HepG2 (cell line): ENCODE data around the gene INO80B. TPM values are rescaled to one million over a fixed set of nuclear protein-coding genes. Genes with fewer than 3 reads are reported as not detected.
A peak's percentile ranks its signal among the peaks of the same experiment; 100 is the strongest.

Experiments used
- DMAP1 ChIP-seq: IDR thresholded peaks from 2 replicates; pipeline ENCODE4 v1.6.1; 2016
- E2F2 ChIP-seq: sonication (generic); formaldehyde crosslinking; IDR thresholded peaks from 2 replicates; pipeline ENCODE4 v1.4.0; 2020; ENCODE audit warnings: missing genetic modification reagents, borderline replicate concordance
- FOSL1 ChIP-seq: sonication (generic); formaldehyde crosslinking; IDR thresholded peaks from 2 replicates; pipeline ENCODE4 v1.9.0; 2021; ENCODE audit warnings: missing genetic modification reagents, borderline replicate concordance
- HIVEP1 ChIP-seq: sonication (generic); formaldehyde crosslinking; IDR thresholded peaks from 2 replicates; pipeline ENCODE4 v1.4.0; 2020; ENCODE audit warnings: mild to moderate bottlenecking, missing genetic modification reagents
- HNRNPH1 ChIP-seq: fragments of 200-400 bp; formaldehyde crosslinking; optimal IDR thresholded peaks from 2 replicates; pipeline ENCODE3; 2017; ENCODE audit warnings: mild to moderate bottlenecking, low read depth, low read length
- MED13 ChIP-seq: sonication (generic); formaldehyde crosslinking; IDR thresholded peaks from 2 replicates; pipeline ENCODE4 v1.5.0; 2020; ENCODE audit warnings: missing genetic modification reagents
- NFKB2 ChIP-seq: sonication (generic); formaldehyde crosslinking; IDR thresholded peaks from 2 replicates; pipeline ENCODE4 v1.4.0; 2020; ENCODE audit warnings: missing genetic modification reagents, borderline replicate concordance
- PREB ChIP-seq: sonication (generic); formaldehyde crosslinking; IDR thresholded peaks from 2 replicates; pipeline ENCODE4 v1.4.0; 2020; ENCODE audit warnings: missing genetic modification reagents
- REXO4 ChIP-seq: sonication (generic); formaldehyde crosslinking; IDR thresholded peaks from 2 replicates; pipeline ENCODE4 v1.8.0; 2022; ENCODE audit warnings: missing genetic modification reagents, mild to moderate bottlenecking, borderline replicate concordance
- TRAFD1 ChIP-seq: sonication (generic); formaldehyde crosslinking; IDR thresholded peaks from 2 replicates; pipeline ENCODE4 v1.5.1; 2020; ENCODE audit warnings: missing genetic modification reagents, mild to moderate bottlenecking, borderline replicate concordance
- ZNF280D ChIP-seq: sonication (generic); formaldehyde crosslinking; IDR thresholded peaks from 2 replicates; pipeline ENCODE4 v1.5.1; 2020; ENCODE audit warnings: mild to moderate bottlenecking, missing genetic modification reagents
- ZNF362 ChIP-seq: sonication (generic); formaldehyde crosslinking; IDR thresholded peaks from 2 replicates; pipeline ENCODE4 v1.4.0; 2020; ENCODE audit warnings: missing genetic modification reagents, mild to moderate bottlenecking, borderline replicate concordance
- ZNF569 ChIP-seq: sonication (generic); formaldehyde crosslinking; IDR thresholded peaks from 2 replicates; pipeline ENCODE4 v1.5.0; 2020; ENCODE audit warnings: mild to moderate bottlenecking, missing genetic modification reagents, moderate library complexity, borderline replicate concordance
- ZNF598 ChIP-seq: sonication (generic); formaldehyde crosslinking; IDR thresholded peaks from 2 replicates; pipeline ENCODE4 v1.5.1; 2020; ENCODE audit warnings: mild to moderate bottlenecking, missing genetic modification reagents, borderline replicate concordance
- ZNF639 ChIP-seq: conservative IDR thresholded peaks from 2 replicates; pipeline ENCODE4 v1.6.1; 2018; ENCODE audit warnings: missing genetic modification reagents
- ZNF709 ChIP-seq: sonication (generic); formaldehyde crosslinking; IDR thresholded peaks from 2 replicates; pipeline ENCODE4 v1.5.0; 2020; ENCODE audit warnings: mild to moderate bottlenecking, missing genetic modification reagents
- ZNF773 ChIP-seq: sonication (generic); formaldehyde crosslinking; IDR thresholded peaks from 2 replicates; pipeline ENCODE4 v1.4.0; 2020; ENCODE audit warnings: missing genetic modification reagents, borderline replicate concordance
- ZNF883 ChIP-seq: sonication (generic); formaldehyde crosslinking; IDR thresholded peaks from 2 replicates; pipeline ENCODE4 v1.5.1; 2020; ENCODE audit warnings: mild to moderate bottlenecking, missing genetic modification reagents; ENCODE audit errors: not compliant biosample characterization
- polyA plus RNA-seq, 8 experiments: library from polyadenylated mRNA; depleted of rRNA in 3 of 8; stranded (reverse) in 7 of 8; unstranded in 1 of 8; fragments of >200 nt; fragmentation: Illumina TruSeq in 4 of 8; extraction: Trizol in 4 of 8; gene quantifications; 2 replicates each; pipeline versions ENCODE4 v1.2.1 to v1.2.3, GENCODE V29; 2011 to 2016; ENCODE audit warnings: low read depth in 4 of 8, missing spikeins in 1 of 8, mixed read lengths in 1 of 8; ENCODE audit not compliant: insufficient read depth in 1 of 8
- total RNA-seq, 5 experiments: library from RNA; depleted of rRNA; stranded (reverse); fragments of >200 nt; fragmentation: Illumina TruSeq; extraction: Trizol; gene quantifications; 2 replicates each; pipeline ENCODE4 v1.2.3, GENCODE V29; 2016; ENCODE audit warnings: low read depth in 1 of 5

Gene INO80B
- total and polyA plus RNA-seq, 2 of the 13 experiments (the other 11 are each of a cell fraction or from before 2014, with no cell fraction given): 6.2 to 14.5 TPM

- TF ChIP-seq ZNF709: peak; percentile 11; the same call in 1 of the 2 replicates
- 0 out of 2 replicates have a peak, but pooled peaks have one; percentile 21 for TF ChIP-seq MED13 (CRISPR knock-in tag)
- TF ChIP-seq ZNF598 (CRISPR knock-in tag): peak; percentile 75
- TF ChIP-seq REXO4 (CRISPR knock-in tag): peak; percentile 70; the same call in 1 of the 2 replicates
- peak; percentile 26 for TF ChIP-seq HNRNPH1
- TF ChIP-seq ZNF362 (CRISPR knock-in tag): no peak; the same call in 1 of the 2 replicates
- 0 out of 2 replicates have a peak, but pooled peaks have one; percentile 8 for TF ChIP-seq FOSL1
- no peak for TF ChIP-seq TRAFD1 (CRISPR knock-in tag)
- TF ChIP-seq E2F2 (CRISPR knock-in tag): no peak
- no peak; the same call in 1 of the 2 replicates for TF ChIP-seq DMAP1 (CRISPR knock-in tag)
- peak; percentile 82 for TF ChIP-seq HIVEP1 (CRISPR knock-in tag)
- TF ChIP-seq ZNF883 (CRISPR knock-in tag): peak; percentile 80
- 0 out of 2 replicates have a peak, but pooled peaks have one; percentile 18 for TF ChIP-seq PREB
- TF ChIP-seq ZNF569 (CRISPR knock-in tag): no peak
- TF ChIP-seq ZNF773 (CRISPR knock-in tag): peak; percentile 58; the same call in 1 of the 2 replicates
- no peak for TF ChIP-seq ZNF280D (CRISPR knock-in tag)
- TF ChIP-seq NFKB2 (CRISPR knock-in tag): peak; percentile 60
- no peak for TF ChIP-seq ZNF639 (CRISPR knock-in tag)
Measured at GRCh38 chr2:74481961-74482800, 27.3 kb downstream of the INO80B start (continued).
